Measurements from ENCODE around the gene ARHGAP25. TPM values are rescaled to one million over a fixed set of nuclear protein-coding genes. Genes with fewer than 3 reads are reported as not detected.

The ARHGAP25 gene
- total and polyA plus RNA-seq, 12 donors, result 2.6 to 17.3 (median 5.2) TPM

GRCh38 chr2:68716604-68717304 lies 17.9 kb upstream of the ARHGAP25 start:
- H3K27ac ChIP-seq, result no peak overlapping the region
- TF ChIP-seq, protein P1, sequence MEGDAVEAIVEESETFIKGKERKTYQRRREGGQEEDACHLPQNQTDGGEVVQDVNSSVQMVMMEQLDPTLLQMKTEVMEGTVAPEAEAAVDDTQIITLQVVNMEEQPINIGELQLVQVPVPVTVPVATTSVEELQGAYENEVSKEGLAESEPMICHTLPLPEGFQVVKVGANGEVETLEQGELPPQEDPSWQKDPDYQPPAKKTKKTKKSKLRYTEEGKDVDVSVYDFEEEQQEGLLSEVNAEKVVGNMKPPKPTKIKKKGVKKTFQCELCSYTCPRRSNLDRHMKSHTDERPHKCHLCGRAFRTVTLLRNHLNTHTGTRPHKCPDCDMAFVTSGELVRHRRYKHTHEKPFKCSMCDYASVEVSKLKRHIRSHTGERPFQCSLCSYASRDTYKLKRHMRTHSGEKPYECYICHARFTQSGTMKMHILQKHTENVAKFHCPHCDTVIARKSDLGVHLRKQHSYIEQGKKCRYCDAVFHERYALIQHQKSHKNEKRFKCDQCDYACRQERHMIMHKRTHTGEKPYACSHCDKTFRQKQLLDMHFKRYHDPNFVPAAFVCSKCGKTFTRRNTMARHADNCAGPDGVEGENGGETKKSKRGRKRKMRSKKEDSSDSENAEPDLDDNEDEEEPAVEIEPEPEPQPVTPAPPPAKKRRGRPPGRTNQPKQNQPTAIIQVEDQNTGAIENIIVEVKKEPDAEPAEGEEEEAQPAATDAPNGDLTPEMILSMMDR (IDR thresholded peaks at IDR 0.05), result no peak
- intact Hi-C loops (cut with DNase I), result loop anchor here in 7 of 10 donors (5.0 to 10.0 kb wide), 3 partner anchors 229 to 252 kb away; partner anchors contain the start of genes APLF (in 2 of the 7) and FBXO48 (in 2 of the 7)
- H3K9me3 ChIP-seq, result no peaks in the 10 kb centered on the region
- no peaks in the 10 kb centered on the region for H3K36me3 ChIP-seq
- peaks cover 0 to 36% (median 0%) of the 10 kb centered on the region in 9 donors for H3K4me1 ChIP-seq
- no peak overlapping the region for H3K4me3 ChIP-seq
- 87 to 91% methylated on average over 8 of the region's 8 CpGs for WGBS, 2 donors
- DNase-seq (no peak), ATAC-seq (no peak)
- peaks cover 0 to 16% (median 0%) of the 10 kb centered on the region in 7 donors for H3K27me3 ChIP-seq

DNA sequence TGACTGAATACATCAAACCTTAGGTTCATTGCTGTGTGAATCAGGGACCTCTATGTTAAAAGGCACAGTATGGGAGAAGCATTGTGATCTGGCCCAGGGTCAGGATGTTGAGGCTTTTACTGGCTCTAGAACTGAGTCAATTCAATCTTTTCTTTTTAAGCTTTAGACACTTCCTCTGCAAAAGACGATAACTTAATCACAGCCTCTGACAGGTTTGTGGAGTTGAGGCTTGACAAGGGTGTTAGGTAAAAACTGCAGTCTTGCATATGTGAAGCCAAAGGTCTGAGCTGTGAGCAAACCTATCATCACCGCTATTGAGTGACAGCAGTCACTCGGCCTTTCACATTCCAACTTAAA lies 17.3 kb upstream of the ARHGAP25 start:
- ATAC-seq (no peak), DNase-seq (no peak)
- intact Hi-C loops (cut with DNase I), result loop anchor here in 7 of 10 donors (5.0 to 10.0 kb wide), 3 partner anchors 230 to 252 kb away; partner anchors contain the start of genes APLF (in 2 of the 7) and FBXO48 (in 2 of the 7)
- H3K36me3 ChIP-seq, result no peaks in the 10 kb centered on the region
- no peaks in the 10 kb centered on the region for H3K9me3 ChIP-seq
- H3K4me3 ChIP-seq, result no peak overlapping the region
- WGBS, 2 donors, result 60 to 62% methylated on average over 3 of the region's 3 CpGs
- TF ChIP-seq, protein P1 (IDR thresholded peaks at IDR 0.05), result no peak
- H3K27me3 ChIP-seq, result peaks cover 0 to 16% (median 0%) of the 10 kb centered on the region in 7 donors
- H3K27ac ChIP-seq, result no peak overlapping the region
- peaks cover 0 to 36% (median 0%) of the 10 kb centered on the region in 9 donors for H3K4me1 ChIP-seq

DNA sequence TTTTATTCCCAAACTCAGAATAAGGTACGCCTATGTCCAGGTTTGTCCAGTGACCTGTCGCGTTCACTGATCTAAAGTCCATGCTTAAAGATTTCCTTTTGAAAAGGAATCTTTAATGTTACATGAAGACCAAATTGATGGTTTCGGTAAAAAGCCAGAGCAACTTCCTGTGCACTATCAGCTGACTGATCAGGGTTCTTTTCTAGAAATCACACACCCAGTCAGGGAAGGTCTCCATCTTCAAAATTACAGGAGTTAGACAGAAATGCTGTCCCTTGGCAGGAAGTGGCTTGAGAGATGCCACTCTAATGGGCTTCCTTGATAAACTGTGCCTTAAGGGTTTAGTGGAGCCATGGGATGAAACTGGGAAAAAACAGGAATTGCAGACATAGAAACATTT lies 14.7 kb upstream of the ARHGAP25 start:
- Histone ChIP-seq H3K4me1 (peaks cover 0 to 28% (median 0%) of the 10 kb centered on the region in 9 donors), H3K27ac (peak overlapping the region in 1 of 10 donors; percentile 37), H3K4me3 (no peak overlapping the region), H3K36me3 (no peaks in the 10 kb centered on the region), H3K9me3 (no peaks in the 10 kb centered on the region), H3K27me3 (peaks cover 0 to 9% (median 0%) of the 10 kb centered on the region in 7 donors)
- WGBS, 2 donors, result 91 to 97% methylated on average over 4 of the region's 4 CpGs
- DNase-seq, result no peak
- no peak for ATAC-seq
- intact Hi-C loops (cut with DNase I), result loop anchor here in 7 of 10 donors (5.0 to 10.0 kb wide), 3 partner anchors 233 to 255 kb away; partner anchors contain the start of genes APLF (in 2 of the 7) and FBXO48 (in 2 of the 7)
- TF ChIP-seq, protein P1 (IDR thresholded peaks at IDR 0.05), result no peak

GRCh38 chr2:68720665-68721064 lies 13.9 kb upstream of the ARHGAP25 start:
- no peak overlapping the region for H3K4me3 ChIP-seq
- TF ChIP-seq, protein P1 (IDR thresholded peaks at IDR 0.05), result no peak
- ATAC-seq (no peak), DNase-seq (no peak)
- no peaks in the 10 kb centered on the region for H3K9me3 ChIP-seq
- no peaks in the 10 kb centered on the region for H3K36me3 ChIP-seq
- H3K27ac ChIP-seq, result peak overlapping the region in 1 of 10 donors; percentile 37
- H3K27me3 ChIP-seq, result peaks cover 0 to 1% (median 0%) of the 10 kb centered on the region in 7 donors
- intact Hi-C loops (cut with DNase I), result no loop called here
- 81 to 83% methylated on average over 3 of the region's 3 CpGs for WGBS, 2 donors
- H3K4me1 ChIP-seq, result peaks cover 0 to 20% (median 0%) of the 10 kb centered on the region in 9 donors
